ENCODE data around the gene SCN1B. TPM values are rescaled to one million over a fixed set of nuclear protein-coding genes. Genes with fewer than 3 reads are reported as not detected.
"Not testable (repeated sequence)": the region's sequence is repeated elsewhere in the genome, so short reads cannot be mapped to it uniquely, and the experiment has no call there.

The SCN1B gene
- total and polyA plus RNA-seq, 3 donors from 2014 or later = 3.5 to 7.5 (median 6.6) TPM

DNA sequence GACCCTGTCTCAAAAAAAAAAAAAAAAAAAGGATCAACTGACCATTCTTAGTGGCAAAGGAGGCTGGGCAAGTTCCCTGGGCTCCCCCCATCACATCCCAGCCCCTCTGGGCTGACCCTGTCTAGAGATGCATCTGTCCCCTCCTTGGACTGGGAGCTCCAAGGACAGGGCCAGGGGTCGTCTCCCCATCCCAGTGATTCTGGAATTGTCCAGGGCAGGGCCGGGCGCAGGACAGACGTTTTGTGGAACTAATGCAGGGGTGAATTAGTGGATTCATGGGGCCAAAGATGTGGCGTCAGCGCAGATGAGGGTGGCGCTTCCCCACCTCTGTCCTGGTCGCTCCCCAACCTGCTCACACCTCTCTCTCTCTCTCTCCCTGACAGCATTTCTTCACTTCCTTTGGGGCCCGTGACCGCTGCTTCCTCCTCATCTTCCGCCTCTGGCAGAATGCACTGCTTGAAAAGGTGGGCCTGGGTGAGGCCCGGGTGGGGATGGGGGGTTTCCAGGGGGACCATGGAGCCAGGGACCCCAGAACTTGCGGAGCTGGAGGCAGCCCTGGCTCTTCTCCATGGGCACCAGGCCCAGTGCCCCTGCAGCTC is 19.1 kb upstream of the SCN1B start:
- H3K27ac ChIP-seq = no peak overlapping the region
- 83 to 87% methylated on average over 12 to 13 of the region's 13 CpGs for WGBS, 2 donors

DNA sequence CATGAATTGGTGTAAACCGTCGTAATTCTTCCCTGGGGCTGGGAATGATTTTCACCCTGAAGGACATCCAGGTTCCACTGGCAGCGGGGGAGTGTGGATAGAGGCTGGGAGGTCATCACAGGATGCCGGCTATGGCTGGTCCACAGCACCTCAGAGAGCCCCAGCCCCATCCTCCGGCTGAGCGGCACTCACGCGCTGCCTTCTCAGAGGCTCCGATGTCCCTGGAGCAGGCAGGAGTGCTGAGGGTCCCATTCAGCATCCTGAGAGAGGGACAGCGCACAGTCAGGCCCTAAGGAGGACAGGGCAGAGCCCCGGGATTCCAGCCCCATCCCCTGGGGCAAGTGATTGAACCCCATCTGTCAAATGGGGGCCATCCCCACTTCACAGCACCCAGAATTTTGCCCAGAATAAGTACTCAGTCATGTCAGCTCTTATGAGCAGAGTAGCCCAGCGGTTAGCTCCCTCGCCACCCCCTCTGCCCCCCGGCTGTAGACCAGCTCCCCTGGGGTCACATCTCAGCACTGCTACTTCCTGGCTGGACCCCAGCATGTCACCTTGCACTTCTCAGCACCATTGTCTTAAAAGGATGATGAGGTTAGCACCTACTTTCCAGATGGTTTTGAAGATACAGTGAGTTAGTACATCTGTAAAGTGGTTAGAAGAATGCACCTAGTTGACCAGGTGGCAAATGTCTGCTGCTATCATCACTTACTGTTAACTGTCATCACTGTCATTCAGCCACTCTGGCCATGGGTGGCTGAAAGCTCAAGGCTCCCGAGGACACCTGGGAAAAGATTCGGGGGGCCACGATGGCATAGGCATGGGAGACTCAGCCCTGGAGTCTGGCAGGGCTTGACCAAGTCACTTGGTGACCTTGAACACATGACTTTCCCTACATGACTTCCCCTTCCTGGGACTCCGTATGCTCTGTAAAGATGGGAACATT is 18.3 kb upstream of the SCN1B start:
- H3K27ac ChIP-seq = no peak overlapping the region
- TF ChIP-seq, protein P1, sequence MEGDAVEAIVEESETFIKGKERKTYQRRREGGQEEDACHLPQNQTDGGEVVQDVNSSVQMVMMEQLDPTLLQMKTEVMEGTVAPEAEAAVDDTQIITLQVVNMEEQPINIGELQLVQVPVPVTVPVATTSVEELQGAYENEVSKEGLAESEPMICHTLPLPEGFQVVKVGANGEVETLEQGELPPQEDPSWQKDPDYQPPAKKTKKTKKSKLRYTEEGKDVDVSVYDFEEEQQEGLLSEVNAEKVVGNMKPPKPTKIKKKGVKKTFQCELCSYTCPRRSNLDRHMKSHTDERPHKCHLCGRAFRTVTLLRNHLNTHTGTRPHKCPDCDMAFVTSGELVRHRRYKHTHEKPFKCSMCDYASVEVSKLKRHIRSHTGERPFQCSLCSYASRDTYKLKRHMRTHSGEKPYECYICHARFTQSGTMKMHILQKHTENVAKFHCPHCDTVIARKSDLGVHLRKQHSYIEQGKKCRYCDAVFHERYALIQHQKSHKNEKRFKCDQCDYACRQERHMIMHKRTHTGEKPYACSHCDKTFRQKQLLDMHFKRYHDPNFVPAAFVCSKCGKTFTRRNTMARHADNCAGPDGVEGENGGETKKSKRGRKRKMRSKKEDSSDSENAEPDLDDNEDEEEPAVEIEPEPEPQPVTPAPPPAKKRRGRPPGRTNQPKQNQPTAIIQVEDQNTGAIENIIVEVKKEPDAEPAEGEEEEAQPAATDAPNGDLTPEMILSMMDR (IDR thresholded peaks at IDR 0.05) = no peak
- no peak for TF ChIP-seq POLR2A (IDR thresholded peaks at IDR 0.05)
- peaks cover 9% of the 10 kb centered on the region for H3K4me1 ChIP-seq
- H3K36me3 ChIP-seq (ENCODE audit: low read depth, missing control alignments) = no peaks in the 10 kb centered on the region
- H3K4me3 ChIP-seq = no peak overlapping the region
- intact Hi-C loops (cut with DNase I; ENCODE audit: low total_unique reads) = no loop called here
- H3K9me3 ChIP-seq = no peaks in the 10 kb centered on the region
- WGBS, 2 donors = 80 to 85% methylated on average over 11 to 18 of the region's 18 CpGs
- no peaks in the 10 kb centered on the region for H3K27me3 ChIP-seq
- DNase-seq = no peak

More for the DNA sequence above, 19.1 kb upstream of the SCN1B start:
- no peaks in the 10 kb centered on the region for H3K9me3 ChIP-seq
- no peaks in the 10 kb centered on the region for H3K27me3 ChIP-seq
- H3K36me3 ChIP-seq (ENCODE audit: low read depth, missing control alignments) = no peaks in the 10 kb centered on the region
- TF ChIP-seq, protein P1 (IDR thresholded peaks at IDR 0.05) = no peak
- no peak for TF ChIP-seq POLR2A (IDR thresholded peaks at IDR 0.05)
- no peak overlapping the region for H3K4me3 ChIP-seq
- peaks cover 17% of the 10 kb centered on the region for H3K4me1 ChIP-seq
- intact Hi-C loops (cut with DNase I; ENCODE audit: low total_unique reads) = no loop called here
- DNase-seq = no peak

DNA sequence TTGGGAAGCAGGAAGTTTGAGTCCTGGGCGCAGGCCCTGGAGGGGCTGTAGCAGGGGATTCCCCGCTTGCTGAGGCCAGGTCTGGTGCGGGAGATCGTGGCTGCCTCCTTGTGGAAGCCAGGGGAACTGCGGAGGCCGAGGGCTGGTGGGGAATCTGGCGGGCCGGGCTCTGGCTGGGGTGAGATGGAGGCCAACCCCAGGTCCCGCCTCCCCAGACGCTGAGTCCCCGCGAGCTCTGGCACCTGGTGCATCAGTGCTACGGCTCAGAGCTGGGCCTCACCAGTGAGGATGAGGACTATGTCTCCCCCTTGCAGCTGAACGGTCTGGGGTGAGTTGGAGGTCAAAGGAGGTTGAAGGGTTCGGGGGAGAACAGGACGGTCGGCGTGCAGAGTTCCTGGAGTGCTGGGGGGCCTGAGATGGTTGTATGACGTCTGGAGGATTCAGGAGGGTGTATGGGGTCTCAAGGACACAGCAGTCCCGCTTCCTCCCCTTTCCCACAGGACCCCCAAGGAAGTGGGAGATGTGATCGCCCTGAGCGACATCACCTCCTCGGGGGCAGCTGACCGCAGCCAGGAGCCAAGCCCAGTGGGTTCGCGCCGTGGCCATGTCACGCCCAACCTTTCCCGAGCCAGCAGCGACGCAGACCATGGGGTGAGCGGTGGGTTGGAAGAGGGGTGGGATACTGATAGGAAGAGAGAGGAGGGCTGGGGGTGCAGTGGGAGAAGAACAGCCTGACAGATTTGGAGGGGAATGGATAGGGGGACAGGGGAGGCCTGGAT is 17.0 kb upstream of the SCN1B start:
- DNase-seq = peak; percentile 79
- WGBS, 2 donors = 49 to 53% methylated on average over 23 to 32 of the region's 32 CpGs
- no peaks in the 10 kb centered on the region for H3K27me3 ChIP-seq
- intact Hi-C loops (cut with DNase I; ENCODE audit: low total_unique reads) = no loop called here
- TF ChIP-seq, protein P1 (IDR thresholded peaks at IDR 0.05) = peak; percentile 94 to 97 (median 94)
- TF ChIP-seq POLR2A (IDR thresholded peaks at IDR 0.05) = no peak
- H3K9me3 ChIP-seq = no peaks in the 10 kb centered on the region
- peaks cover 9% of the 10 kb centered on the region for H3K4me1 ChIP-seq
- no peak overlapping the region for H3K27ac ChIP-seq
- no peak overlapping the region for H3K4me3 ChIP-seq
- no peaks in the 10 kb centered on the region for H3K36me3 ChIP-seq (ENCODE audit: low read depth, missing control alignments)

DNA sequence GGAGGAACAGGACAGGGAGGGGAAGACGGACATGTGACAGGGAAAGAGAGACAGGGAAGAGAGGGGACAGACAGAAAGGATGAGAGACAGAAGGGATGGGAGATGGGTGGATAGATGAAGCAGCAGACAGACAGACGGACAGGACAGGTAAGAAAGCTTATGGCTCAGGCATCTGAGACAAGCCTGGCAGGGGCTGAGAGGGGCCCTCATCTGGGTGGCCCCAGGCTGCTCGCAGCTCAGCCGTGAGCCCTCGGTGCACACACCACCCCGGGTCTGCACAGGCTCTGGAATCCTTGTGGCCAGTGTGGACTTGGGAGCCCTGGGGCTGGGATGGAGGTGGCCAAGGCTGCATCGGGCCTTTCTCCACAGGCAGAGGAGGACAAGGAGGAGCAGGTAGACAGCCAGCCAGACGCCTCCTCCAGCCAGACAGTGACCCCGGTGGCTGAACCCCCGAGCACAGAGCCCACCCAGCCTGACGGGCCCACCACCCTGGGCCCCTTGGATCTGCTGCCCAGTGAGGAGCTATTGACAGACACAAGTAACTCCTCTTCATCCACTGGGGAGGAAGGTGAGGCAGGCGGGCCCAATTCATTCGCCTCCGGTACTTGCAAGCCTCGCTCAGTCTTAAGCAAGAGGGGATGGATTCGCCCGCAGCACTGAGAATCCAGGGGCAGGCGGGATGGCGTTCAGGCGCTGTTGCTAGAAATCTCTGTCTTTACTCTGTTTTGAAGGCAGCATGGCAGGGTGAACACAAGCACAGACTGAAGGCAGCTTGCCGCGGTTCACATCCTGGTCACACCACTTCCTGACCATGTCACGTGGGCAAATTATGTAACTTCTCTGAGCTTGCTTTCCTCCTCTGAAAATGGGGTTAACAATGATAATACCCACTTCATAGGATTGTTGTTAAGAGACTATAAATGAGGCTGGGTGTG is 16.2 kb upstream of the SCN1B start:
- 87 to 91% methylated on average over 18 to 23 of the region's 23 CpGs for WGBS, 2 donors
- Histone ChIP-seq H3K36me3 (ENCODE audit: low read depth, missing control alignments) (no peaks in the 10 kb centered on the region), H3K4me1 (peaks cover 9% of the 10 kb centered on the region), H3K27me3 (no peaks in the 10 kb centered on the region), H3K27ac (no peak overlapping the region), H3K4me3 (no peak overlapping the region), H3K9me3 (no peaks in the 10 kb centered on the region)
- TF ChIP-seq, protein P1 (IDR thresholded peaks at IDR 0.05) = no peak
- TF ChIP-seq POLR2A (IDR thresholded peaks at IDR 0.05) = no peak
- intact Hi-C loops (cut with DNase I; ENCODE audit: low total_unique reads) = no loop called here
- DNase-seq = no peak

DNA sequence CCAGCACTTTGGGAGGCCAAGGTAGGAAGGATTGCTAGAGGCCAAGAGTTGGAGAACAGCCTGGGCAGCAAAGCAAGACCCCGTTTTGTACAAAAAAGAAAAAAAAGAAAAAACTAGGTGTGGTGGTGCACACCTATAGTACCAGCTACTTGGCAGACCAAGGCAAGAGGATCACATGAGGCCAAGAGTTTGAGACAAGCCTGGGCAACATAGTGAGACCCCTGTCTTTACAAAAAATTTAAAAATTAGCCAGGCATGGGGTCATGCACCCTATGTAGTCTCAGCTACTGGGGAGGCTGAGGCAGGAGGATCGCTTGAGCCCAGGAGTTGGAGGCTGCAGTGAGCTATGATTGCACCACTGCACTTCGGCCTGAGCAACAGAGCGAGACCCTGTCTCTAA is 15.5 kb upstream of the SCN1B start:
- H3K9me3 ChIP-seq; intact Hi-C loops (cut with DNase I; ENCODE audit: low total_unique reads); DNase-seq; H3K27me3 ChIP-seq; H3K36me3 ChIP-seq (ENCODE audit: low read depth, missing control alignments); H3K4me3 ChIP-seq; H3K4me1 ChIP-seq; H3K27ac ChIP-seq: not testable (repeated sequence)
- WGBS, 2 donors = 79 to 87% methylated on average over 4 of the region's 4 CpGs
